OCI-M2 (cell line): ENCODE measurements around the gene MATN3.

Experiments
- DNase-seq: peaks from one replicate; lab custom pipeline; 2025; ENCODE audit not compliant: unreplicated experiment; lab: John Stamatoyannopoulos, UW

The MATN3 gene

GRCh38 chr2:19943189-19943588 is 69.3 kb downstream of the MATN3 start:
- DNase-seq = no peak

DNA sequence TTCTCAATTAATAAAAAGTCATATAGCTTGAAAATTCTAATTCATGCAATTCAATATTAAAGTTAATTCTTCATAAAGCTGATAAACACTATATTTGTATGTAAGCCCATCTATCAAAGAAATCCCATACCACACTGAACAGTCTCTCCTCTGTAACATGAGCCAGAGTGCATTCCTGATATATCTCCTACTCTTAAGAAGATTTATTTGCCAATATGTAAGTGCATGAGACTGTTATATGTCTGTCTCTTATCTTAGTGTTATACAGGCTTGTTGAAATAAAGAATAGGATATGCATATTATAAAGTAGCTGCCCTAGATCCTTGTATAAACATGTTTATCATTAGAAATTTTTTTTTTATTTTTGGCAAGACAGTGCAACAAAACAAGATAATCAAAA is 70.3 kb downstream of the MATN3 start:
- no peak for DNase-seq
